Gastroesophageal sphincter (tissue), 4 donors: ENCODE results near the gene CTAGE1. TPM values are rescaled to one million over a fixed set of nuclear protein-coding genes. Genes with fewer than 3 reads are reported as not detected.
A peak's percentile ranks its signal among the peaks of the same experiment; 100 is the strongest.

Source experiments
- ATAC-seq: fragments of 150-250 bp; one replicate; pipeline ENCODE4 v1.9.1; 2016; ENCODE audit warnings: mild to moderate bottlenecking, moderate library complexity
- H3K27ac ChIP-seq, 4 donors: fragments of 200-600 bp; sonication (generic) in 3 of 4; 1 replicate in 3 of 4; 2 replicates in 1 of 4; pipeline ENCODE4 v1.5.1; 2016 to 2019
- H3K27me3 ChIP-seq: fragments of 200-600 bp; sonication (generic); one replicate; pipeline ENCODE4 v1.5.1; 2019
- H3K36me3 ChIP-seq, 2 donors: fragments of 200-600 bp; sonication (generic); one replicate each; pipeline ENCODE4 v1.5.1; 2019; ENCODE audit warnings: control low read depth in 1 of 2
- H3K4me1 ChIP-seq, 3 donors: fragments of 200-600 bp; sonication (generic); 1 replicate in 2 of 3; 2 replicates in 1 of 3; pipeline ENCODE4 v1.5.1; 2016 to 2019; ENCODE audit warnings: control low read depth in 2 of 3
- H3K4me3 ChIP-seq, 2 donors: fragments of 200-600 bp; sonication (generic); one replicate each; pipeline ENCODE4 v1.5.1; 2019; ENCODE audit warnings: mild to moderate bottlenecking in 1 of 2, moderate library complexity in 1 of 2
- H3K9me3 ChIP-seq, 3 donors: fragments of 200-600 bp; sonication (generic); one replicate each; pipeline ENCODE4 v1.5.1; 2017 to 2019; ENCODE audit warnings: control low read depth in 2 of 3
- CTCF ChIP-seq, 4 experiments: fragments of 200-600 bp in 2 of 4; fragments of 450-650 bp in 2 of 4; sonication (generic) in 1 of 4; IDR thresholded peaks; one replicate each; pipeline ENCODE4 v1.5.1; 2017 to 2019; ENCODE audit warnings: antibody characterized with exemption in 4 of 4, mild to moderate bottlenecking in 2 of 4, moderate library complexity in 2 of 4
- EP300 ChIP-seq: sonication (generic); formaldehyde crosslinking; IDR thresholded peaks from one replicate; pipeline ENCODE4 v1.6.1; 2017; ENCODE audit warnings: antibody characterized with exemption, mild to moderate bottlenecking
- POLR2A ChIP-seq, 2 donors: fragments of 450-650 bp; IDR thresholded peaks; one replicate each; pipeline ENCODE4 v1.6.1; 2017; ENCODE audit warnings: antibody characterized with exemption in 2 of 2, mild to moderate bottlenecking in 2 of 2, moderate library complexity in 1 of 2
- POLR2AphosphoS5 ChIP-seq: sonication (generic); formaldehyde crosslinking; IDR thresholded peaks from one replicate; pipeline ENCODE4 v1.6.1; 2017; ENCODE audit warnings: antibody characterized with exemption
- WGBS, 2 donors: methylation state at CpG; one replicate each; pipeline ENCODE4 v1.1.5; 2018; ENCODE audit warnings: low coverage in 1 of 2; 5-methylcytosine and 5-hydroxymethylcytosine counted together
- total RNA-seq, 4 donors: library from RNA; depleted of rRNA; stranded (reverse); fragments of >200 nt; gene quantifications; one replicate each; pipeline ENCODE4 v1.1.0, GENCODE V29; 2016

CTAGE1 gene
- total RNA-seq, 4 donors from 2014 or later = not detected

GRCh38 chr18:22385718-22386117 lies 32.0 kb downstream of the CTAGE1 start:
- no peak for TF ChIP-seq EP300
- TF ChIP-seq CTCF (IDR thresholded peaks at IDR 0.05) = no peak
- TF ChIP-seq POLR2AphosphoS5 = no peak
- TF ChIP-seq POLR2A (IDR thresholded peaks at IDR 0.05) = no peak
- no peak for ATAC-seq
- Histone ChIP-seq H3K27ac (no peak overlapping the region), H3K4me1 (no peaks in the 10 kb centered on the region), H3K36me3 (no peaks in the 10 kb centered on the region), H3K27me3 (no peaks in the 10 kb centered on the region), H3K9me3 (no peaks in the 10 kb centered on the region), H3K4me3 (no peak overlapping the region)
- WGBS, 2 donors = 22 to 38% methylated on average over 4 of the region's 4 CpGs

GRCh38 chr18:22378672-22379282 lies 38.9 kb downstream of the CTAGE1 start:
- TF ChIP-seq EP300 = no peak
- TF ChIP-seq CTCF (IDR thresholded peaks at IDR 0.05) = peak in 3 of 4 experiments; percentile 27 to 40 (median 29)
- no peaks in the 10 kb centered on the region for H3K36me3 ChIP-seq
- WGBS, 2 donors = 47 to 64% methylated on average over 2 of the region's 2 CpGs
- no peaks in the 10 kb centered on the region for H3K9me3 ChIP-seq
- no peaks in the 10 kb centered on the region for H3K4me1 ChIP-seq
- no peaks in the 10 kb centered on the region for H3K27me3 ChIP-seq
- H3K4me3 ChIP-seq = no peak overlapping the region
- peak; percentile 43 for ATAC-seq
- no peak overlapping the region for H3K27ac ChIP-seq

- H3K4me1 ChIP-seq = no peaks in the 10 kb centered on the region
- no peak overlapping the region for H3K27ac ChIP-seq
- H3K27me3 ChIP-seq = no peaks in the 10 kb centered on the region
- no peak overlapping the region for H3K4me3 ChIP-seq
- TF ChIP-seq EP300 (no peak), POLR2AphosphoS5 (no peak), CTCF (IDR thresholded peaks at IDR 0.05) (no peak), POLR2A (IDR thresholded peaks at IDR 0.05) (no peak)
- 83 to 100% methylated on average over 1 of the region's 1 CpG for WGBS, 2 donors
- no peaks in the 10 kb centered on the region for H3K9me3 ChIP-seq
- no peak for ATAC-seq
- H3K36me3 ChIP-seq = no peaks in the 10 kb centered on the region
Measured at GRCh38 chr18:22377769-22378168, 39.9 kb downstream of the CTAGE1 start.

GRCh38 chr18:22370414-22370813 lies 47.3 kb downstream of the CTAGE1 start:
- no peaks in the 10 kb centered on the region for H3K27me3 ChIP-seq
- no peak overlapping the region for H3K27ac ChIP-seq
- ATAC-seq = no peak
- H3K4me3 ChIP-seq = no peak overlapping the region
- TF ChIP-seq POLR2A (IDR thresholded peaks at IDR 0.05) = no peak
- TF ChIP-seq EP300 = no peak
- no peak for TF ChIP-seq CTCF (IDR thresholded peaks at IDR 0.05)
- no peaks in the 10 kb centered on the region for H3K36me3 ChIP-seq
- WGBS, 2 donors = 96 to 100% methylated on average over 4 of the region's 4 CpGs
- no peaks in the 10 kb centered on the region for H3K9me3 ChIP-seq
- H3K4me1 ChIP-seq = no peaks in the 10 kb centered on the region

GRCh38 chr18:22368021-22368420 lies 49.7 kb downstream of the CTAGE1 start:
- no peak for ATAC-seq
- no peak overlapping the region for H3K4me3 ChIP-seq
- H3K9me3 ChIP-seq = no peaks in the 10 kb centered on the region
- WGBS, 2 donors = 78 to 100% methylated on average over 1 of the region's 1 CpG
- no peaks in the 10 kb centered on the region for H3K4me1 ChIP-seq
- H3K27ac ChIP-seq = no peak overlapping the region
- H3K36me3 ChIP-seq = no peaks in the 10 kb centered on the region
- TF ChIP-seq EP300 (no peak), CTCF (IDR thresholded peaks at IDR 0.05) (no peak), POLR2A (IDR thresholded peaks at IDR 0.05) (no peak), POLR2AphosphoS5 (no peak)
- H3K27me3 ChIP-seq = no peaks in the 10 kb centered on the region
